Activated B cell treated with CpG ODN at 0.5 μM for 24 hours (primary cell): Measurements from ENCODE around the gene KRT5. TPM values are rescaled to one million over a fixed set of nuclear protein-coding genes. Genes with fewer than 3 reads are reported as not detected.

Source experiments
- ATAC-seq: fragments of 200-7000 bp; cut with Tn5 transposase; one replicate; pipeline ENCODE4 v1.10.0; 2021; ENCODE audit warnings: low read depth, mild to moderate bottlenecking, moderate library complexity
- CTCF ChIA-PET: fragments of 350-600 bp; sonication (Branson Sonifier 250); formaldehyde crosslinking; loops from one replicate; lab custom pipeline; 2021; ENCODE audit warnings: antibody characterized with exemption; lab: Charles Lee
- POLR2A ChIA-PET: fragments of 350-600 bp; sonication (Branson Sonifier 250); formaldehyde crosslinking; loops from one replicate; lab custom pipeline; 2021; ENCODE audit warnings: antibody characterized with exemption; lab: Charles Lee
- DNase-seq: peaks from one replicate; pipeline ENCODE4 v3.0.0; 2022
- H3K27ac Mint-ChIP-seq: one replicate; pipeline ENCODE4 v1.8.0; 2020; ENCODE audit warnings: mixed read lengths
- H3K27me3 Mint-ChIP-seq: one replicate; pipeline ENCODE4 v1.8.0; 2021; ENCODE audit warnings: mixed read lengths
- H3K36me3 Mint-ChIP-seq: one replicate; pipeline ENCODE4 v1.8.0; 2021; ENCODE audit warnings: low read depth, mixed read lengths
- H3K4me1 Mint-ChIP-seq: one replicate; pipeline ENCODE4 v1.8.0; 2021; ENCODE audit warnings: mixed read lengths
- H3K4me3 Mint-ChIP-seq: one replicate; pipeline ENCODE4 v1.8.0; 2020; ENCODE audit warnings: mild to moderate bottlenecking, mixed read lengths
- H3K9me3 Mint-ChIP-seq: one replicate; pipeline ENCODE4 v1.8.0; 2020; ENCODE audit warnings: mixed read lengths
- CTCF ChIP-seq: fragments of 200-600 bp; IDR thresholded peaks from one replicate; pipeline ENCODE4 v1.8.0; 2022; ENCODE audit warnings: antibody characterized with exemption, mild to moderate bottlenecking
- intact Hi-C: fragments of 100-400 bp; cut with micrococcal nuclease; formaldehyde crosslinking; loops from one replicate; pipeline ENCODE4 v1.15.1; 2024
- total RNA-seq: library from RNA; stranded (reverse); gene quantifications from 2 replicates; pipeline ENCODE4 v1.2.3, GENCODE V29; 2022

The KRT5 gene
- total RNA-seq, 1 donor from 2014 or later: not detected

DNA sequence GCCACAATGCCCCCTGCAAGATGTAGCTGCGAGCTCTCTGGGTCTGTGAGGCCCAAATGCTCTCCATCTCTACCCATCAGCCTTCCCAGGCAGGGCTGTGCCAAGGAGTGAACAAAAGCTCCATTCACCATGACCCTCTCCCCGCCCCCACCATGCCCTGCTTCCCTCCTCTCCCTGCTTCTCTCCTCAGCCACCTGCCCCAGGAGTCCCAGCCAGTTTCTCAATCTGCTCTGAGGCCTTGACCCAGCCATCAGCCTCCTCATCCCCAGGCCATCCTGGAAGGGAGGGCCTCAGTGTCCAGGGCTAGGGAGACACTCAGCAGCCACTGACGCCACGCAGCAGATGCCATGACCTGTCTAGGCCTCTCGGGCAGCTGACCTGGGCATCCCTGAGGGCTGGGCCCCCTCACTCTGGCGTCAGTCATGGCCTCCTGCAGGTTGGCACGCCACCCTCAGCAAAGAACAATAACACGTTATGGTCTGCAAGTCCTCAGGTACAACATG, 8.5 kb upstream of the KRT5 start:
- H3K4me1 Mint-ChIP-seq: no peaks in the 10 kb centered on the region
- intact Hi-C loops: no loop called here
- H3K36me3 Mint-ChIP-seq: no peaks in the 10 kb centered on the region
- DNase-seq (peak; percentile 3), ATAC-seq (no peak)
- no peak overlapping the region for H3K4me3 Mint-ChIP-seq
- no peak for TF ChIP-seq CTCF
- no peak overlapping the region for H3K27ac Mint-ChIP-seq
- H3K9me3 Mint-ChIP-seq: no peaks in the 10 kb centered on the region
- H3K27me3 Mint-ChIP-seq: peaks cover 6% of the 10 kb centered on the region
- POLR2A ChIA-PET: no interaction called here
- CTCF ChIA-PET: no interaction called here

GRCh38 chr12:52527121-52527800, 7.1 kb upstream of the KRT5 start:
- TF ChIP-seq CTCF: no peak
- ChIA-PET POLR2A (no interaction called here), CTCF (no interaction called here)
- Mint-ChIP-seq H3K9me3 (no peaks in the 10 kb centered on the region), H3K27me3 (peaks cover 2% of the 10 kb centered on the region), H3K4me1 (no peaks in the 10 kb centered on the region), H3K4me3 (no peak overlapping the region), H3K27ac (no peak overlapping the region), H3K36me3 (no peaks in the 10 kb centered on the region)
- ATAC-seq (no peak), DNase-seq (peak; percentile 5)
- intact Hi-C loops: no loop called here

DNA sequence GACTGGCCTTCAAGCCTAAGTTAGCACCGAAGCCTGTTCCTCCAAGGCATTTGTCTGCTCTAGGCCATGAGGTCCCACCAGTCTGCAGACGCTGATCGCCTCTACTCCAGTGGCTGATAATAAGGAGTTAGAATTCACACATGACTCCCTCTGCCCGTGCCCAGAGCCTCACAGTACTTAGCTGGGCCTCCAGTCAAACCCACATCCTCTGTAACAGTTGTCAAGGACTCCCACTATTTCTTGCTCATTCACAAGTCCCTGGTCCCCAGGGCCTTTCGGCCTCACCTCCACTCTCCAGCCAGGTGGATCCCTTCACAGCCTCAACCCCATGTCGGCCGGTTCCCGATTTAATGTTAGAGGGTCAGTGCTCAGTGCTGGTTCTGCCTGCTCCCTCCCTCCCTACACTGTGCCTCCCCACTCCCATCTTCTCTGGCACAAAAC, 6.3 kb upstream of the KRT5 start:
- no peaks in the 10 kb centered on the region for H3K4me1 Mint-ChIP-seq
- POLR2A ChIA-PET: no interaction called here
- no peak overlapping the region for H3K4me3 Mint-ChIP-seq
- H3K27ac Mint-ChIP-seq: no peak overlapping the region
- CTCF ChIA-PET: no interaction called here
- no peaks in the 10 kb centered on the region for H3K36me3 Mint-ChIP-seq
- no peaks in the 10 kb centered on the region for H3K9me3 Mint-ChIP-seq
- DNase-seq: peak; percentile 10
- no peak for ATAC-seq
- peaks cover 2% of the 10 kb centered on the region for H3K27me3 Mint-ChIP-seq
- no peak for TF ChIP-seq CTCF
- intact Hi-C loops: no loop called here

GRCh38 chr12:52525661-52526499, 5.7 kb upstream of the KRT5 start:
- ChIA-PET CTCF (no interaction called here), POLR2A (no interaction called here)
- Mint-ChIP-seq H3K4me1 (no peaks in the 10 kb centered on the region), H3K27ac (no peak overlapping the region), H3K36me3 (no peaks in the 10 kb centered on the region), H3K27me3 (peaks cover 2% of the 10 kb centered on the region), H3K9me3 (no peaks in the 10 kb centered on the region), H3K4me3 (no peak overlapping the region)
- ATAC-seq: no peak
- no peak for TF ChIP-seq CTCF
- peak; percentile 9 for DNase-seq
- intact Hi-C loops: no loop called here

GRCh38 chr12:52524898-52525591, 4.9 kb upstream of the KRT5 start:
- DNase-seq: no peak
- Mint-ChIP-seq H3K4me1 (no peaks in the 10 kb centered on the region), H3K36me3 (no peaks in the 10 kb centered on the region), H3K27me3 (peaks cover 2% of the 10 kb centered on the region), H3K4me3 (no peak overlapping the region), H3K27ac (no peak overlapping the region), H3K9me3 (no peaks in the 10 kb centered on the region)
- POLR2A ChIA-PET: no interaction called here
- no peak for ATAC-seq
- no peak for TF ChIP-seq CTCF
- CTCF ChIA-PET: no interaction called here
- intact Hi-C loops: no loop called here
